GM18498 (cell line): Measurements from ENCODE around the gene SPON2.

Experiments
- ATAC-seq: cut with Tn5 transposase; IDR thresholded peaks from one replicate; pipeline ENCODE4 v1.9.1; 2021; ENCODE audit warnings: mild to moderate bottlenecking, moderate library complexity; ENCODE audit not compliant: unreplicated experiment

The SPON2 gene

GRCh38 chr4:1195109-1195671 is 22.8 kb upstream of the SPON2 start:
- no peak for ATAC-seq

- ATAC-seq: no peak
Measured at GRCh38 chr4:1194010-1194900, 21.9 kb upstream of the SPON2 start.

GRCh38 chr4:1193206-1194009 is 21.0 kb upstream of the SPON2 start:
- no peak for ATAC-seq

- no peak for ATAC-seq
Measured at GRCh38 chr4:1192493-1193205, 20.3 kb upstream of the SPON2 start.

GRCh38 chr4:1192091-1192492 is 19.7 kb upstream of the SPON2 start:
- ATAC-seq: no peak

GRCh38 chr4:1191621-1192020 is 19.2 kb upstream of the SPON2 start:
- ATAC-seq: no peak

GRCh38 chr4:1187182-1187581 is 14.8 kb upstream of the SPON2 start:
- ATAC-seq: peak; percentile 56

GRCh38 chr4:1183985-1184773 is 11.8 kb upstream of the SPON2 start:
- peak; percentile 72 for ATAC-seq

- ATAC-seq: no peak
Measured at GRCh38 chr4:1182313-1182712, 9.9 kb upstream of the SPON2 start.

GRCh38 chr4:1180663-1181062 is 8.3 kb upstream of the SPON2 start:
- no peak for ATAC-seq

GRCh38 chr4:1179976-1180375 is 7.6 kb upstream of the SPON2 start:
- ATAC-seq: no peak

- ATAC-seq: no peak
Measured at GRCh38 chr4:1179089-1179441, 6.7 kb upstream of the SPON2 start.

GRCh38 chr4:1178300-1179088 is 6.1 kb upstream of the SPON2 start:
- ATAC-seq: no peak

GRCh38 chr4:1177274-1178141 is 5.1 kb upstream of the SPON2 start:
- no peak for ATAC-seq

GRCh38 chr4:1176398-1177273 is 4.3 kb upstream of the SPON2 start:
- ATAC-seq: no peak

- no peak for ATAC-seq
Measured at GRCh38 chr4:1175635-1176229, 3.3 kb upstream of the SPON2 start.

GRCh38 chr4:1174941-1175634 is 2.7 kb upstream of the SPON2 start:
- no peak for ATAC-seq
